ENCODE data around the gene CEP290.
"Not testable (repeated sequence)": the region's sequence is repeated elsewhere in the genome, so short reads cannot be mapped to it uniquely, and the experiment has no call there.

CEP290 gene

GRCh38 chr12:88037770-88038169 is 104.1 kb downstream of the CEP290 start:
- DNase-seq, result no peak

GRCh38 chr12:88036353-88036965 is 105.4 kb downstream of the CEP290 start:
- DNase-seq, result no peak

- DNase-seq, result no peak
These were observed 106.0 kb downstream of the CEP290 start for GRCh38 chr12:88035907-88036289.

- DNase-seq, result peak; percentile 78
These were observed 106.5 kb downstream of the CEP290 start for GRCh38 chr12:88035271-88035906.

GRCh38 chr12:88031161-88031560 is 110.7 kb downstream of the CEP290 start:
- not testable (repeated sequence) for DNase-seq

GRCh38 chr12:88029093-88029665 is 112.7 kb downstream of the CEP290 start, which contains the start of gene C12orf50:
TSS of gene C12orf50 (minus strand) at chr12:88029401. CDS start at chr12:88026962, 2,439 bp downstream.
- DNase-seq, result no peak

- no peak for DNase-seq
These were observed 115.7 kb downstream of the CEP290 start for GRCh38 chr12:88026196-88026595.

GRCh38 chr12:88017964-88018363 is 123.9 kb downstream of the CEP290 start:
- DNase-seq, result no peak

- DNase-seq, result no peak
These were observed 126.1 kb downstream of the CEP290 start for GRCh38 chr12:88015825-88016224.

- no peak for DNase-seq
These were observed 130.1 kb downstream of the CEP290 start for GRCh38 chr12:88011755-88012154.

- DNase-seq, result no peak
These were observed 135.5 kb downstream of the CEP290 start for GRCh38 chr12:88006351-88006750.

GRCh38 chr12:88001327-88001726 is 140.6 kb downstream of the CEP290 start:
- no peak for DNase-seq
